Osteoblast (primary cell): ENCODE data around the gene VPS4A. TPM values are rescaled to one million over a fixed set of nuclear protein-coding genes. Genes with fewer than 3 reads are reported as not detected.

Experiments used
- DNase-seq: peaks from one replicate; pipeline ENCODE4 v3.0.0; 2011; ENCODE audit warnings: low spot score, mixed read lengths; ENCODE audit not compliant: insufficient read length; ENCODE audit errors: missing footprints
- H2AFZ ChIP-seq: 2 replicates; pipeline ENCODE4 v1.6.0; 2011; ENCODE audit warnings: mild to moderate bottlenecking, low read length
- H3K27ac ChIP-seq: 2 replicates; pipeline ENCODE4 v1.5.1; 2011; ENCODE audit warnings: mild to moderate bottlenecking, low read depth, low read length, moderate library complexity
- H3K27me3 ChIP-seq: 2 replicates; pipeline ENCODE4 v1.6.0; 2012; ENCODE audit warnings: mild to moderate bottlenecking, control low read depth, inconsistent platforms, low read length, moderate library complexity; ENCODE audit not compliant: insufficient read depth
- H3K36me3 ChIP-seq: 2 replicates; pipeline ENCODE4 v1.5.1; 2011; ENCODE audit warnings: mild to moderate bottlenecking, low read length, control low read depth, moderate library complexity; ENCODE audit not compliant: insufficient read depth
- H3K4me1 ChIP-seq: 2 replicates; pipeline ENCODE4 v1.5.1; 2011; ENCODE audit warnings: mild to moderate bottlenecking, low read length, control low read depth, moderate library complexity; ENCODE audit not compliant: insufficient read depth
- H3K4me2 ChIP-seq: 2 replicates; pipeline ENCODE4 v1.6.0; 2011; ENCODE audit warnings: mild to moderate bottlenecking, low read length; ENCODE audit not compliant: insufficient read depth
- H3K4me3 ChIP-seq: fragments of 200-600 bp; sonication (generic); 3 replicates; pipeline ENCODE4 v1.5.1; 2012; ENCODE audit warnings: mild to moderate bottlenecking, low read length, inconsistent platforms; ENCODE audit not compliant: insufficient read depth
- H3K79me2 ChIP-seq: 2 replicates; pipeline ENCODE4 v1.6.0; 2012; ENCODE audit warnings: mild to moderate bottlenecking, low read length, control low read depth, inconsistent platforms; ENCODE audit not compliant: insufficient read depth
- H3K9me3 ChIP-seq: 2 replicates; pipeline ENCODE4 v1.5.1; 2011; ENCODE audit warnings: low read depth, low read length, control low read depth
- H4K20me1 ChIP-seq: 2 replicates; pipeline ENCODE4 v1.6.0; 2012; ENCODE audit warnings: mild to moderate bottlenecking, low read length, control low read depth; ENCODE audit not compliant: insufficient read depth
- total RNA-seq: library from RNA; depleted of rRNA; stranded (reverse); fragments of >200 nt; gene quantifications from 2 replicates; pipeline ENCODE4 v1.2.3, GENCODE V29; 2012
- TF ChIP-seq, protein P1 (sequence below): IDR thresholded peaks from 2 replicates; pipeline ENCODE4 v1.5.1; 2011; ENCODE audit warnings: mild to moderate bottlenecking, low read depth, low read length, moderate library complexity; ENCODE audit errors: extremely low read depth

VPS4A gene
- total RNA-seq, 1 donor = 32.6 TPM

DNA sequence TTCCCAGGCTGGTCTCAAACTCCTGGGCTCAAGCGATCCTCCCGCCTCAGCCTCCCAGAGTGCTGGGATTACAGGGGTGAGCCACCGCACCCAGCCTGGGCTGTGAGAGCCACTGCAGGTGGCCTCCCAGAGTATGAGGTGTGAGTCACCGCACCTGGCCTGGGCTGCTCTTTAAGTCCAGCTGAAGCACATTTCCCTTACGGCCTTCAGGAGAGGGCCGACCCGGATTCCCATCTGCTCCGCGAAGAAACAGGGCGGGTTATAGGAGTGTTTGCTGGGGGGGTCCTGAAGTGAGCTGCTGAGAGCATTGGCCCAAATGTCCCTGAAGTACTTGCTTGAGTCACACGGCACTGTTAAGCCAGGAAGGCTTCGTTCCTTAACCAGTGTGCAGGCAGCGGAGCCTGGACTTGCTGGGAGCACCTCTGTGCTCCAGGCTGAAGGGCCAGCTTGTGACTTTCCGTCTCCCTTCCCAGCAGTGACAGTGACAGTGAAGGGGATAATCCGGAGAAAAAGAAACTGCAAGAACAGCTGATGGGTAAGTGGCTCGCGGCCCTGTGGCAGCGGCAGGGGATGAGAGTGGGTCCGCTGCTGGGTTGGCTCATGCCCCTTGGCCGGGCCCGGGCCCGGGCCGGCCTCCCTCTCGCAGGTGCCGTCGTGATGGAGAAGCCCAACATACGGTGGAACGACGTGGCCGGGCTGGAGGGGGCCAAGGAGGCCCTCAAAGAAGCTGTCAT is 7.2 kb downstream of the VPS4A start:
- DNase-seq = peak; percentile 34
- no peak overlapping the region for H3K4me2 ChIP-seq
- peaks cover 32% of the 10 kb centered on the region for H4K20me1 ChIP-seq
- no peak overlapping the region for H3K4me3 ChIP-seq
- H3K79me2 ChIP-seq = peaks cover 84% of the 10 kb centered on the region
- TF ChIP-seq, protein P1, sequence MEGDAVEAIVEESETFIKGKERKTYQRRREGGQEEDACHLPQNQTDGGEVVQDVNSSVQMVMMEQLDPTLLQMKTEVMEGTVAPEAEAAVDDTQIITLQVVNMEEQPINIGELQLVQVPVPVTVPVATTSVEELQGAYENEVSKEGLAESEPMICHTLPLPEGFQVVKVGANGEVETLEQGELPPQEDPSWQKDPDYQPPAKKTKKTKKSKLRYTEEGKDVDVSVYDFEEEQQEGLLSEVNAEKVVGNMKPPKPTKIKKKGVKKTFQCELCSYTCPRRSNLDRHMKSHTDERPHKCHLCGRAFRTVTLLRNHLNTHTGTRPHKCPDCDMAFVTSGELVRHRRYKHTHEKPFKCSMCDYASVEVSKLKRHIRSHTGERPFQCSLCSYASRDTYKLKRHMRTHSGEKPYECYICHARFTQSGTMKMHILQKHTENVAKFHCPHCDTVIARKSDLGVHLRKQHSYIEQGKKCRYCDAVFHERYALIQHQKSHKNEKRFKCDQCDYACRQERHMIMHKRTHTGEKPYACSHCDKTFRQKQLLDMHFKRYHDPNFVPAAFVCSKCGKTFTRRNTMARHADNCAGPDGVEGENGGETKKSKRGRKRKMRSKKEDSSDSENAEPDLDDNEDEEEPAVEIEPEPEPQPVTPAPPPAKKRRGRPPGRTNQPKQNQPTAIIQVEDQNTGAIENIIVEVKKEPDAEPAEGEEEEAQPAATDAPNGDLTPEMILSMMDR = no peak
- H2AFZ ChIP-seq = no peak overlapping the region
- no peaks in the 10 kb centered on the region for H3K4me1 ChIP-seq
- H3K9me3 ChIP-seq = no peaks in the 10 kb centered on the region
- peaks cover 92% of the 10 kb centered on the region for H3K36me3 ChIP-seq
- H3K27ac ChIP-seq = no peak overlapping the region
- no peaks in the 10 kb centered on the region for H3K27me3 ChIP-seq

DNA sequence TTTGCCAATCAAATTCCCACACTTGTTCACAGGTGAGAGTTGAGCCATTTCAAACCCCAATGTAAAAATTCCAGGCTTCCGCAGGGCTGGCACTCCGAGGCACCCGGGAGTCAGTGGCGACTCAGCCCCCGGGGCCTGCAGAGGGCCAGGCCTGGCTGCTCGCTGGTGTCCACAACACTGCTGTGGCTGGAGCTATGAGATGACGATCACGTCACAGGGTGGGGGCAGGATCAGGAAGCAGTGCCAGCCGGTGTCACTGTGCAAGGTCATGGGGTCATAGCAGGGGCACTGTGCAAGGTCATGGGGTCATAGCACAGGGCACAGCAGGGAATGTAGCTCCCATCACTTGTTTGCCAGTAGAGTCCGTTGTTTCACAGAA is 7.8 kb downstream of the VPS4A start:
- no peak overlapping the region for H3K4me2 ChIP-seq
- no peak overlapping the region for H2AFZ ChIP-seq
- H3K36me3 ChIP-seq = peaks cover 96% of the 10 kb centered on the region
- H3K79me2 ChIP-seq = peaks cover 82% of the 10 kb centered on the region
- no peaks in the 10 kb centered on the region for H3K27me3 ChIP-seq
- H4K20me1 ChIP-seq = peaks cover 27% of the 10 kb centered on the region
- no peak overlapping the region for H3K27ac ChIP-seq
- no peak overlapping the region for H3K4me3 ChIP-seq
- peak; percentile 58 for DNase-seq
- no peaks in the 10 kb centered on the region for H3K4me1 ChIP-seq
- TF ChIP-seq, protein P1 = no peak
- no peaks in the 10 kb centered on the region for H3K9me3 ChIP-seq

DNA sequence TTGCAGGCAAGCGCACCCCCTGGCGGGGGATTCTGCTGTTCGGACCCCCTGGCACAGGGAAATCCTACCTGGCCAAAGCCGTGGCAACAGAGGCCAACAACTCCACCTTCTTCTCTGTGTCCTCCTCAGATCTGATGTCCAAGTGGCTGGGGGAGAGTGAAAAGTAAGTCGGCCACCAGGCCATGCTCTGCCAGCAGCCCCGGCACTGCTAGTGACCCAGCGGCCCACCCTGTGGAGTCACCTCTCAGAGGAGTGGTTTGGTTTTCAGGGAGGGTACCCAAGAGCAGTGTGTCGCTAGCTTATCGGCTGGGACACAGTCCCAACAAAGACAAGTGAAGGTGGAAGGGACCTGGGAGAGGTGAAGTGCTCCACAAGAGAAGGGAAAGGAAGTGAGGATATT is 8.2 kb downstream of the VPS4A start:
- Histone ChIP-seq H3K27me3 (no peaks in the 10 kb centered on the region), H3K27ac (no peak overlapping the region), H3K9me3 (no peaks in the 10 kb centered on the region), H3K36me3 (peaks cover 96% of the 10 kb centered on the region), H3K79me2 (peaks cover 82% of the 10 kb centered on the region), H2AFZ (no peak overlapping the region), H3K4me1 (no peaks in the 10 kb centered on the region), H3K4me2 (no peak overlapping the region), H3K4me3 (no peak overlapping the region), H4K20me1 (peaks cover 22% of the 10 kb centered on the region)
- DNase-seq = no peak
- TF ChIP-seq, protein P1 = no peak

DNA sequence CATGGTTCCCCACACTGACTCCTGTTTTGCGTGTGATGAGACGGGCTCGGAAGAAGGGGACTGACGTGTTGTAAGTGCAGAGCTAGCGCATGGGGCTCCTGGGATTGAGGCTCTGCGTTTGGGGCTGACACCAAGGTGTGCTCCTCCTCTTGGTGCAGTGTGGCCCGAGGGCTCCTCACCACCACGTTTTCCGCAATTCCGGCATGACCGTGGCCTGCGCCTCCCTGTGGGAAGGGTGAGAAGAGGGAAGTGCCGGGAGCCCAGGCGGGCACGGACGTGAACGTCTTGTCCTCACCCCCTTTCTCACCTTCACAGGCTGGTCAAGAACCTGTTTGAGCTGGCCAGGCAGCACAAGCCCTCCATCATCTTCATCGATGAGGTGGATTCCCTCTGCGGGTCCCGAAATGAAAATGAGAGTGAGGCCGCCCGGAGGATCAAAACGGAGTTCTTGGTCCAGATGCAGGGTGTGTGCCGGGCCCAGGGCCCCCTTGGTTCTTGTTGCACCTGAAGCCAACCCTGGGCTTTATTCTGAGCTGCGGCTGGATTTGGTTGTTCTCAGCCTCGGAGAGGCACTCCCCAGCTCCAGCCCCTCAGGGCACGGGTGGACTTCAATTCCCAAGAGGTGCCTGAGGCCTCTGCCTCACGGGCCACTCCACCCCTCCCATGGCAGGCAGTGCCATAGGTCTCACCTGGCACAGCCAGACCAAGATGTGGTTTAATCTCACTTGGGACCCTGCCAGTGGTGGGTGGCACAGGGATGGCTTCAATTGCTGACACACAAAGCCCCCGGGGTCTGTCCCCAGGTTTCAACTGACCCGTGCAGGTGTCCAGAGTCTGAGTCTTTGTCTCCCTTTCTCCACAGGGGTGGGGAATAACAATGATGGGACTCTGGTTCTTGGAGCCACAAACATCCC is 8.9 kb downstream of the VPS4A start:
- peaks cover 82% of the 10 kb centered on the region for H3K79me2 ChIP-seq

More for the DNA sequence above, 8.9 kb downstream of the VPS4A start:
- Histone ChIP-seq H3K4me2 (no peak overlapping the region), H2AFZ (no peak overlapping the region), H3K27me3 (no peaks in the 10 kb centered on the region), H4K20me1 (peaks cover 27% of the 10 kb centered on the region), H3K4me3 (no peak overlapping the region), H3K36me3 (peaks cover 96% of the 10 kb centered on the region), H3K4me1 (no peaks in the 10 kb centered on the region), H3K27ac (no peak overlapping the region), H3K9me3 (no peaks in the 10 kb centered on the region)
- TF ChIP-seq, protein P1 = no peak
- peak; percentile 80 for DNase-seq
